ENCODE results near the gene ELK3. TPM values are rescaled to one million over a fixed set of nuclear protein-coding genes. Genes with fewer than 3 reads are reported as not detected.

The ELK3 gene
- total RNA-seq, 1 experiment from 2014 or later: 23.8 TPM

DNA sequence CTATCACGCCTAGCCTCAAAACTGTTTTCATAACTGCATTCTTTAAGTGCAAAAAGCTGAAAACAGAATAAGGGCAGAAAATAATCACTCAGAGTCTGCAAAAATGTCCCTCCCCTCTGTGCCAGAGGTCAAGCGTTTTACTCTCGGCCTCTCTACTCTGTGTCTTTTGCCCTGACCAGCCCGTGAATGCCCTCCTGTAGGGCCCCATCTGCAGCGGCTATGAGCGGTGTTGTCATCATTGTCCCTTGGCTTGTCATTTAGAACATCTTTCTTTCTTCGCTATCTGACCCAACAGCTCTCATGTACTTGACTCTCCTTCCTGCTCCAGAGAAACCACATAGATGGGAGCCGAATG is 21.7 kb downstream of the ELK3 start:
- DNase-seq: no peak
- Histone ChIP-seq H3K36me3 (replicated peaks; ENCODE audit: control insufficient read depth, insufficient read depth, low read length) (no peaks in the 10 kb centered on the region), H3K27me3 (ENCODE audit: control insufficient read depth, insufficient read depth, low read length) (no peaks in the 10 kb centered on the region), H3K4me3 (ENCODE audit: insufficient read depth, low read depth, low read length) (no peak overlapping the region)

- Histone ChIP-seq H3K36me3 (replicated peaks; ENCODE audit: control insufficient read depth, insufficient read depth, low read length) (no peaks in the 10 kb centered on the region), H3K4me3 (ENCODE audit: insufficient read depth, low read depth, low read length) (no peak overlapping the region), H3K27me3 (ENCODE audit: control insufficient read depth, insufficient read depth, low read length) (no peaks in the 10 kb centered on the region)
- DNase-seq: no peak
Measured at GRCh38 chr12:96218989-96219678, 25.0 kb downstream of the ELK3 start.

GRCh38 chr12:96219700-96220206 is 25.6 kb downstream of the ELK3 start:
- Histone ChIP-seq H3K36me3 (replicated peaks; ENCODE audit: control insufficient read depth, insufficient read depth, low read length) (no peaks in the 10 kb centered on the region), H3K4me3 (ENCODE audit: insufficient read depth, low read depth, low read length) (no peak overlapping the region), H3K27me3 (ENCODE audit: control insufficient read depth, insufficient read depth, low read length) (no peaks in the 10 kb centered on the region)
- DNase-seq: no peak

- no peak overlapping the region for H3K4me3 ChIP-seq (ENCODE audit: insufficient read depth, low read depth, low read length)
- no peak for DNase-seq
- no peaks in the 10 kb centered on the region for H3K27me3 ChIP-seq (ENCODE audit: control insufficient read depth, insufficient read depth, low read length)
- peaks cover 3% of the 10 kb centered on the region for H3K36me3 ChIP-seq (replicated peaks; ENCODE audit: control insufficient read depth, insufficient read depth, low read length)
Measured at GRCh38 chr12:96220902-96221301, 26.7 kb downstream of the ELK3 start.

DNA sequence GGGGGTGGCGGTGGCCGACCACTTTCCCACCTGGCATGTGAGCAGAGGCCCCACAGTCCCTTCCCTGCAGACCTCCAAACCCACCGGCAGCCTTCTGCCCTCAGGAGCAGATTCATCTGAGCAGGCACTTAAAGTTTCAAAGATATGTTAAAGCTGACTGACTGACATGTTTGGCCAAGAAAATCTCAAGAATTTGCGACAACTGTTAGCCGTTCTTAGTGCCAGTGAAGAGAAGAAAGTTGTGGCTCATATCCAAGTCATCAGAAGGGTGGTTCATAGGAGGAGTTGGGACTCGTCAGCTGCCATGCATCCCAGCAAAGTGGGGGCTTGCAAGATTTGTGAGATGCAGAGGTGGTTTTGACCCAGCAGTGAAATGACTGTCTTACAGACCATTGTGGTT is 27.2 kb downstream of the ELK3 start:
- Histone ChIP-seq H3K27me3 (ENCODE audit: control insufficient read depth, insufficient read depth, low read length) (no peaks in the 10 kb centered on the region), H3K36me3 (replicated peaks; ENCODE audit: control insufficient read depth, insufficient read depth, low read length) (peaks cover 5% of the 10 kb centered on the region), H3K4me3 (ENCODE audit: insufficient read depth, low read depth, low read length) (no peak overlapping the region)
- no peak for DNase-seq

DNA sequence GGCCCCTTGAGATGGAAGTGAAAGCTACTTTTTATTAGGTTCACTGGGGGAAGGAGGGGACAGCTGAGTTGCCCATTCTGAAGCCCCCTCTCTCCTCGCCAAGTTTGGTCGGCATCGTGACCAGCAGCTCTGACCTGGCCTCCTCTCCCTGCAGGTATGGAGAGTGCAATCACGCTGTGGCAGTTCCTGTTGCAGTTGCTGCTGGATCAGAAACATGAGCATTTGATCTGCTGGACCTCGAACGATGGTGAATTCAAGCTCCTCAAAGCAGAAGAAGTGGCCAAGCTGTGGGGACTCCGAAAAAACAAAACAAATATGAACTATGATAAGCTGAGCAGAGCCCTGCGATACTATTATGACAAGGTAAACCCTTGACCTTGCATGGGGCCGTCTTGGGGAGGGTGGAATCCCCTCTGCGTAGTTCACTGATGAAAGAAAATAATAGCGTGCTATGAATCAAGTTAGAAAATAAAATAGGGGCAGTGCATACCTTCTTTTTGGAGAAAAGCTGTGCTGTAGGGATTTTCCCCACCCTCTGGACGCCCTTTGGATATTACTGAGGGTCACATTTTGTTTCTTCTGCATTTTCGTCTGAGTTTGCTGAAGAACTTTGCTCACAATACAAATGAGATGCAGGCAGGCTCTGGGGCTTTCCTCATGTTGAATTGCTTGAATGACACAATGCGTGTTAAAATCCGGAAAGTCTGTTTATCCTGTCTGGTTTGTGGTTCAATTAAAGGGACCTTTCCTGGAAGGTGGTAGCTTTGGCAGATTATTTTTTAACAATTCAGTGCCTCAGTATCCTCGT is 29.4 kb downstream of the ELK3 start:
- DNase-seq: no peak
- H3K4me3 ChIP-seq (ENCODE audit: insufficient read depth, low read depth, low read length): no peak overlapping the region
- H3K27me3 ChIP-seq (ENCODE audit: control insufficient read depth, insufficient read depth, low read length): no peaks in the 10 kb centered on the region
- peaks cover 5% of the 10 kb centered on the region for H3K36me3 ChIP-seq (replicated peaks; ENCODE audit: control insufficient read depth, insufficient read depth, low read length)

GRCh38 chr12:96224219-96224615 is 30.0 kb downstream of the ELK3 start:
- DNase-seq: no peak
- no peak overlapping the region for H3K4me3 ChIP-seq (ENCODE audit: insufficient read depth, low read depth, low read length)
- peaks cover 5% of the 10 kb centered on the region for H3K36me3 ChIP-seq (replicated peaks; ENCODE audit: control insufficient read depth, insufficient read depth, low read length)
- H3K27me3 ChIP-seq (ENCODE audit: control insufficient read depth, insufficient read depth, low read length): no peaks in the 10 kb centered on the region

DNA sequence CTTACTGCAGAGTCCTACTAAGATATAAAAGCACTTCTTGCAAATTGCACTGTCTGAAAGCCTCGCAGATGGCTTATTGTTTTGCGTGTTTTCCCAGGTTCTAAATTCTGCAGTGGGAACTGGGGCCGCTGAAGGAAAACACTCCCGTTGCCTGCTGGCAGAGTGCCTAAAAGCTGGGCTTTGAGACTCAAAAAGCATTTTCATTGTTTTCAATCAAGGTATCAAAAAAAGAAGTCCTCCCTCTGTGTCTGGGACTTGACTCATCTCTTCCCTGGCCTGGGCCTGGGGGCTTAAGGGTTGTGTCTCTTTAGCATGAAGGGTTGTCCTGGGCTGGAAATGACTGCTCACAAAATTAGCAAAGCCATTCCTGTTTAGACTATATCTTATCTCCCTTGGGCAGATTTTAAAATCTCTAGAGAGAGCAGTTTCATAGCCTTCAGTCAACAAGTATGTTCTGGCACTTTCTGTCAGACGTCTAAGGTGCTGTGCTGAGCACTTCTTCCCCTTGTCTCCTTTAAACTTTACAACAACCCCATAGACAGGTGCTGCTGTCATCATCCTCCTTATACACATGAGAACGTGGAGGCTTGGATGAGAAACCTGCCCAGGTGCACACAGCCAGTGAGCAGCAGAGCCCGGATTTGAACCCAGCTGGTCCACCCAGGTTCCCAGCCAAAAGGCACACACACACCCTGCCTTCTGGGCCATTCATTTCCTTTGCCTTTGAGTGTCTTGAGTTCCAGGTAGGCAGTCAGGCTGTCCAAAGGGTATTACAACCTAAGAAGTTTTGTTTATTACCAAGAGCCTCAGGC is 31.1 kb downstream of the ELK3 start:
- Histone ChIP-seq H3K36me3 (replicated peaks; ENCODE audit: control insufficient read depth, insufficient read depth, low read length) (peaks cover 5% of the 10 kb centered on the region), H3K27me3 (ENCODE audit: control insufficient read depth, insufficient read depth, low read length) (no peaks in the 10 kb centered on the region), H3K4me3 (ENCODE audit: insufficient read depth, low read depth, low read length) (no peak overlapping the region)
- DNase-seq: no peak

DNA sequence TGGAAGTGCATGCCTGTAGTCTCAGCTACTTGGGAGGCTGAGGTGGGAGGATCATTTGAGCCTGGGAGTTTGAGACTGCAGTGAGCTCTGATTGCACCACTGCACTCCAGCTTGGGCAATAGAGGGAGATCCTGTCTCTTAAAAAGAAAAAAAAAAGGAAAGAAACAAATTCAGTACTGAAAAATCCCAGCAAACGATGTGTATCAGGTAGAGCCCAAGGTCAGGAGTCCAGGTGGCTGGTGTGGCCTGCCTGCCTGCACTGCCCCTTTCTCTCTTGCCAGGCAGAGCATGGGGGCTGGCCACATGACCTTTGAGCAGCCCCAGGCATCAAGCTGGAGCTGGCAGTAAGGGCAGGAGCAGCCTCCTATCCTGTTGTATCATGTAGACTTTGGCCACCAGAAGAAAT is 31.8 kb downstream of the ELK3 start:
- DNase-seq: no peak
- peaks cover 5% of the 10 kb centered on the region for H3K36me3 ChIP-seq (replicated peaks; ENCODE audit: control insufficient read depth, insufficient read depth, low read length)
- H3K4me3 ChIP-seq (ENCODE audit: insufficient read depth, low read depth, low read length): no peak overlapping the region
- no peaks in the 10 kb centered on the region for H3K27me3 ChIP-seq (ENCODE audit: control insufficient read depth, insufficient read depth, low read length)

GRCh38 chr12:96226401-96226800 is 32.2 kb downstream of the ELK3 start:
- H3K4me3 ChIP-seq (ENCODE audit: insufficient read depth, low read depth, low read length): no peak overlapping the region
- peaks cover 5% of the 10 kb centered on the region for H3K36me3 ChIP-seq (replicated peaks; ENCODE audit: control insufficient read depth, insufficient read depth, low read length)
- H3K27me3 ChIP-seq (ENCODE audit: control insufficient read depth, insufficient read depth, low read length): no peaks in the 10 kb centered on the region
- no peak for DNase-seq

GRCh38 chr12:96226801-96227348 is 32.7 kb downstream of the ELK3 start:
- no peak overlapping the region for H3K4me3 ChIP-seq (ENCODE audit: insufficient read depth, low read depth, low read length)
- peaks cover 5% of the 10 kb centered on the region for H3K36me3 ChIP-seq (replicated peaks; ENCODE audit: control insufficient read depth, insufficient read depth, low read length)
- no peak for DNase-seq
- H3K27me3 ChIP-seq (ENCODE audit: control insufficient read depth, insufficient read depth, low read length): no peaks in the 10 kb centered on the region

GRCh38 chr12:96227365-96228106 is 33.4 kb downstream of the ELK3 start:
- DNase-seq: no peak
- Histone ChIP-seq H3K4me3 (ENCODE audit: insufficient read depth, low read depth, low read length) (no peak overlapping the region), H3K27me3 (ENCODE audit: control insufficient read depth, insufficient read depth, low read length) (no peaks in the 10 kb centered on the region), H3K36me3 (replicated peaks; ENCODE audit: control insufficient read depth, insufficient read depth, low read length) (peaks cover 5% of the 10 kb centered on the region)

- no peaks in the 10 kb centered on the region for H3K27me3 ChIP-seq (ENCODE audit: control insufficient read depth, insufficient read depth, low read length)
- no peak overlapping the region for H3K4me3 ChIP-seq (ENCODE audit: insufficient read depth, low read depth, low read length)
- DNase-seq: no peak
- peaks cover 5% of the 10 kb centered on the region for H3K36me3 ChIP-seq (replicated peaks; ENCODE audit: control insufficient read depth, insufficient read depth, low read length)
Measured at GRCh38 chr12:96228566-96229248, 34.5 kb downstream of the ELK3 start.
